ENCODE results near the gene PRUNE1.

Gene PRUNE1

GRCh38 chr1:151054971-151055547 lies 46.8 kb downstream of the PRUNE1 start:
- no peak for DNase-seq

- no peak for DNase-seq
Measured at GRCh38 chr1:151055581-151055980, 47.3 kb downstream of the PRUNE1 start.

GRCh38 chr1:151056149-151056548 lies 47.9 kb downstream of the PRUNE1 start:
- DNase-seq, result peak; percentile 48

- DNase-seq, result no peak
Measured at GRCh38 chr1:151058692-151059091, 50.4 kb downstream of the PRUNE1 start.

- DNase-seq, result peak; percentile 87
Measured at GRCh38 chr1:151059109-151060006, 51.1 kb downstream of the PRUNE1 start, which contains the start of gene CDC42SE1. Gene CDC42SE1, minus strand, starts transcription at chr1:151059622. Its CDS starts 3,892 bp downstream, at chr1:151055730.

- peak; percentile 44 for DNase-seq
Measured at GRCh38 chr1:151060007-151060656, 51.9 kb downstream of the PRUNE1 start, which contains the start of gene MLLT11. Gene MLLT11, plus strand, starts transcription at chr1:151060397. Its CDS starts 6,828 bp downstream, at chr1:151067225.

- no peak for DNase-seq
Measured at GRCh38 chr1:151060657-151061421, 52.6 kb downstream of the PRUNE1 start.

- no peak for DNase-seq
Measured at GRCh38 chr1:151061704-151062103, 53.5 kb downstream of the PRUNE1 start.

GRCh38 chr1:151062741-151063371 lies 54.6 kb downstream of the PRUNE1 start:
- DNase-seq, result no peak

- no peak for DNase-seq
Measured at GRCh38 chr1:151065089-151065645, 56.9 kb downstream of the PRUNE1 start.

GRCh38 chr1:151067185-151067584 lies 58.9 kb downstream of the PRUNE1 start:
- no peak for DNase-seq

GRCh38 chr1:151069103-151069486 lies 60.8 kb downstream of the PRUNE1 start:
- no peak for DNase-seq

GRCh38 chr1:151070474-151071276 lies 62.4 kb downstream of the PRUNE1 start, which contains the start of gene GABPB2:
Gene GABPB2, plus strand, starts transcription at chr1:151070761. Its CDS starts 17,429 bp downstream, at chr1:151088190.
- peak; percentile 89 for DNase-seq

- no peak for DNase-seq
Measured at GRCh38 chr1:151072224-151072623, 64.0 kb downstream of the PRUNE1 start.

All from CD4-positive, alpha-beta T cell treated with Interleukin-6 for 4 hours (primary cell).